Coronary artery (tissue), 2 donors: ENCODE data around the gene KCTD13.

Source experiments
- DNase-seq: peaks from one replicate; pipeline ENCODE4 v3.0.0-alpha.2; 2017; ENCODE audit warnings: low spot score
- H3K27ac ChIP-seq, 2 donors: fragments of 200-600 bp; sonication (generic); one replicate each; pipeline ENCODE4 v1.5.1; 2016 to 2019
- H3K4me3 ChIP-seq: fragments of 200-600 bp; sonication (generic); 2 replicates; pipeline ENCODE4 v1.5.1; 2016; ENCODE audit warnings: mild to moderate bottlenecking, moderate library complexity
- CTCF ChIP-seq: fragments of 200-600 bp; sonication (generic); IDR thresholded peaks from one replicate; pipeline ENCODE4 v1.5.1; 2019; ENCODE audit warnings: antibody characterized with exemption

Gene KCTD13

GRCh38 chr16:29898804-29899515 is 27.1 kb downstream of the KCTD13 start:
- no peak overlapping the region for H3K27ac ChIP-seq
- peak overlapping the region; percentile 82 for H3K4me3 ChIP-seq
- DNase-seq: no peak
- TF ChIP-seq CTCF: no peak

GRCh38 chr16:29898135-29898803 is 27.8 kb downstream of the KCTD13 start:
- DNase-seq: no peak
- no peak for TF ChIP-seq CTCF
- Histone ChIP-seq H3K4me3 (no peak overlapping the region), H3K27ac (no peak overlapping the region)

DNA sequence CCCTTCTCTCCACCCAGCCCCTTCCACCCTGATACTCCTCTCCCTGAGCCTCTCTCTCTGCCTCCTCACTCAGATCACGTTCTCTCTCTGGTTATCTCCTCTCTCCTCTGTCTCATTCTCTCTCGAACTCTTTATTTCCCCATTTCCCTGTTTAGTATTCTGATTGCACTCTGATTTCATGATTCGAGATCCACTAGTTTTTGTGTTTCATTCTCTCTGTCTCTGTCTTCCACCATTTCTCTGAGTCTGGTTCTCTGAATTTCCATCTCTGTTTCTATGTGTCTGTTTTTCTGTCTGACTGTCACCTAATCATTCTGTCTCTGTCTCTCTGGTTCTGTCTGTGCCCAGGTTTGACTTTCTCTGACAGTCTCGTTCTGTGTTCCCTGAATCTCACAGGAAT is 28.7 kb downstream of the KCTD13 start:
- Histone ChIP-seq H3K4me3 (no peak overlapping the region), H3K27ac (no peak overlapping the region)
- TF ChIP-seq CTCF: no peak
- no peak for DNase-seq

- TF ChIP-seq CTCF: no peak
- no peak for DNase-seq
- Histone ChIP-seq H3K27ac (no peak overlapping the region), H3K4me3 (no peak overlapping the region)
These were observed 29.2 kb downstream of the KCTD13 start for GRCh38 chr16:29896841-29897240.

GRCh38 chr16:29894352-29894751 is 31.7 kb downstream of the KCTD13 start:
- no peak for DNase-seq
- TF ChIP-seq CTCF: no peak

GRCh38 chr16:29893553-29893952 is 32.5 kb downstream of the KCTD13 start:
- no peak for TF ChIP-seq CTCF
- no peak for DNase-seq
- Histone ChIP-seq H3K27ac (no peak overlapping the region), H3K4me3 (no peak overlapping the region)

More at GRCh38 chr16:29894352-29894751, 31.7 kb downstream of the KCTD13 start:
- no peak overlapping the region for H3K27ac ChIP-seq
- no peak overlapping the region for H3K4me3 ChIP-seq

GRCh38 chr16:29892458-29892813 is 33.6 kb downstream of the KCTD13 start:
- no peak overlapping the region for H3K4me3 ChIP-seq
- DNase-seq: no peak
- H3K27ac ChIP-seq: no peak overlapping the region
- no peak for TF ChIP-seq CTCF
